ENCODE results near the gene GAS6. TPM values are rescaled to one million over a fixed set of nuclear protein-coding genes. Genes with fewer than 3 reads are reported as not detected.
"Not testable (repeated sequence)": the region's sequence is repeated elsewhere in the genome, so short reads cannot be mapped to it uniquely, and the experiment has no call there.

Gene GAS6
- total RNA-seq, 1 experiment from 2014 or later: 28.1 TPM

GRCh38 chr13:113831061-113831460, 32.8 kb downstream of the GAS6 start:
- Histone ChIP-seq H3K36me3 (ENCODE audit: control insufficient read depth, insufficient read depth, low read length) (no peaks in the 10 kb centered on the region), H3K4me3 (ENCODE audit: low read depth in 2 of 2, low read length in 2 of 2) (no peak overlapping the region), H3K27ac (ENCODE audit: low read length) (no peak overlapping the region), H3K9me3 (ENCODE audit: control insufficient read depth, insufficient read depth, low read depth, low read length) (no peaks in the 10 kb centered on the region), H3K4me1 (ENCODE audit: control insufficient read depth, insufficient read depth, low read length) (peaks cover 26% of the 10 kb centered on the region), H3K27me3 (ENCODE audit: control insufficient read depth, insufficient read depth, low read length) (no peaks in the 10 kb centered on the region)
- no TSS peak for BruUV-seq (replicated peaks)
- in situ Hi-C loops (cut with HindIII; ENCODE audit: low pct_unique_long_range_greater_than_20kb, low sequenced_read_pairs) (no loop called here), intact Hi-C loops (cut with micrococcal nuclease; ENCODE audit: unreplicated experiment) (no loop called here)
- ATAC-seq (no peak), DNase-seq (ENCODE audit: low read depth, low spot score) (no peak)
- CTCF ChIA-PET: no interaction called here
- TF ChIP-seq, protein P1, sequence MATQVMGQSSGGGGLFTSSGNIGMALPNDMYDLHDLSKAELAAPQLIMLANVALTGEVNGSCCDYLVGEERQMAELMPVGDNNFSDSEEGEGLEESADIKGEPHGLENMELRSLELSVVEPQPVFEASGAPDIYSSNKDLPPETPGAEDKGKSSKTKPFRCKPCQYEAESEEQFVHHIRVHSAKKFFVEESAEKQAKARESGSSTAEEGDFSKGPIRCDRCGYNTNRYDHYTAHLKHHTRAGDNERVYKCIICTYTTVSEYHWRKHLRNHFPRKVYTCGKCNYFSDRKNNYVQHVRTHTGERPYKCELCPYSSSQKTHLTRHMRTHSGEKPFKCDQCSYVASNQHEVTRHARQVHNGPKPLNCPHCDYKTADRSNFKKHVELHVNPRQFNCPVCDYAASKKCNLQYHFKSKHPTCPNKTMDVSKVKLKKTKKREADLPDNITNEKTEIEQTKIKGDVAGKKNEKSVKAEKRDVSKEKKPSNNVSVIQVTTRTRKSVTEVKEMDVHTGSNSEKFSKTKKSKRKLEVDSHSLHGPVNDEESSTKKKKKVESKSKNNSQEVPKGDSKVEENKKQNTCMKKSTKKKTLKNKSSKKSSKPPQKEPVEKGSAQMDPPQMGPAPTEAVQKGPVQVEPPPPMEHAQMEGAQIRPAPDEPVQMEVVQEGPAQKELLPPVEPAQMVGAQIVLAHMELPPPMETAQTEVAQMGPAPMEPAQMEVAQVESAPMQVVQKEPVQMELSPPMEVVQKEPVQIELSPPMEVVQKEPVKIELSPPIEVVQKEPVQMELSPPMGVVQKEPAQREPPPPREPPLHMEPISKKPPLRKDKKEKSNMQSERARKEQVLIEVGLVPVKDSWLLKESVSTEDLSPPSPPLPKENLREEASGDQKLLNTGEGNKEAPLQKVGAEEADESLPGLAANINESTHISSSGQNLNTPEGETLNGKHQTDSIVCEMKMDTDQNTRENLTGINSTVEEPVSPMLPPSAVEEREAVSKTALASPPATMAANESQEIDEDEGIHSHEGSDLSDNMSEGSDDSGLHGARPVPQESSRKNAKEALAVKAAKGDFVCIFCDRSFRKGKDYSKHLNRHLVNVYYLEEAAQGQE (IDR thresholded peaks at IDR 0.05; ENCODE audit: insufficient read depth in 1 of 2, low read depth in 2 of 2, low read length in 1 of 2): no peak
- TF ChIP-seq POLR2AphosphoS5 (IDR thresholded peaks at IDR 0.05; ENCODE audit: low read depth, low read length) (no peak), SIN3A (IDR thresholded peaks at IDR 0.05; ENCODE audit: borderline replicate concordance, insufficient read depth, low read depth, low read length) (no peak)
- POLR2A ChIA-PET: no interaction called here

- H3K36me3 ChIP-seq (ENCODE audit: control insufficient read depth, insufficient read depth, low read length); H3K27ac ChIP-seq (ENCODE audit: low read length); CTCF ChIA-PET; H3K27me3 ChIP-seq (ENCODE audit: control insufficient read depth, insufficient read depth, low read length); H3K9me3 ChIP-seq (ENCODE audit: control insufficient read depth, insufficient read depth, low read depth, low read length); ATAC-seq; intact Hi-C loops (cut with micrococcal nuclease; ENCODE audit: unreplicated experiment); H3K4me3 ChIP-seq (ENCODE audit: low read depth in 2 of 2, low read length in 2 of 2); DNase-seq (ENCODE audit: low read depth, low spot score); in situ Hi-C loops (cut with HindIII; ENCODE audit: low pct_unique_long_range_greater_than_20kb, low sequenced_read_pairs); POLR2A ChIA-PET; BruUV-seq (replicated peaks): not testable (repeated sequence)
- H3K4me1 ChIP-seq (ENCODE audit: control insufficient read depth, insufficient read depth, low read length): peaks cover 22% of the 10 kb centered on the region
These were observed 33.4 kb downstream of the GAS6 start for GRCh38 chr13:113830426-113830950.

DNA sequence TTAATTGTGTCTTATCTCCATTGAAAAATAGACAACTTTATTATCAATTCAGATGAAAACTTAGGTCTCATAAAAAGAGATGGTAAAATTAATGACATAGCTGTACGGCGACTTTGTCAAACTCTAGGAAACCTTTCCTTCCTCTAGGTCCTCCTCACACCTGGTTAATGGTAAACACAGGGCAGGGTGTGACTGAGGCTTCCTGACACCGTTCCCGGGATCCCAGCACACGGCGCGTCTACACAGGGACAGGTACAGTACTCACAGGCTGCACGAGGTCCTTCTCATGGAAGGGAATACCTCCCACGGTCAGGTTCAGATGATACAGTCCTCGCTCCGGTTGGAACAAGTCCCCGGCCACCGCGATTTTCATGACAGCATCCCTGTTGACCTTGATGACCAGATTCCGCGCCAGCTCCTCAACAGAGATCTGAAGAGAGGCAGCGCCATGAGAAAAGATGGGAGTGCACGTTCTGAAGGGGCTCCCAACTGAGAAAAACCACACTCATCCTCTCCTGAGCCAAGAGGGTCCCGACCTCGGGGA, 35.5 kb downstream of the GAS6 start:
- peaks cover 16% of the 10 kb centered on the region for H3K4me1 ChIP-seq (ENCODE audit: control insufficient read depth, insufficient read depth, low read length)
- no peaks in the 10 kb centered on the region for H3K36me3 ChIP-seq (ENCODE audit: control insufficient read depth, insufficient read depth, low read length)
- no peaks in the 10 kb centered on the region for H3K27me3 ChIP-seq (ENCODE audit: control insufficient read depth, insufficient read depth, low read length)
- H3K27ac ChIP-seq (ENCODE audit: low read length): no peak overlapping the region
- TF ChIP-seq SIN3A (IDR thresholded peaks at IDR 0.05; ENCODE audit: borderline replicate concordance, insufficient read depth, low read depth, low read length): no peak
- no peak for TF ChIP-seq POLR2AphosphoS5 (IDR thresholded peaks at IDR 0.05; ENCODE audit: low read depth, low read length)
- TF ChIP-seq, protein P2, sequence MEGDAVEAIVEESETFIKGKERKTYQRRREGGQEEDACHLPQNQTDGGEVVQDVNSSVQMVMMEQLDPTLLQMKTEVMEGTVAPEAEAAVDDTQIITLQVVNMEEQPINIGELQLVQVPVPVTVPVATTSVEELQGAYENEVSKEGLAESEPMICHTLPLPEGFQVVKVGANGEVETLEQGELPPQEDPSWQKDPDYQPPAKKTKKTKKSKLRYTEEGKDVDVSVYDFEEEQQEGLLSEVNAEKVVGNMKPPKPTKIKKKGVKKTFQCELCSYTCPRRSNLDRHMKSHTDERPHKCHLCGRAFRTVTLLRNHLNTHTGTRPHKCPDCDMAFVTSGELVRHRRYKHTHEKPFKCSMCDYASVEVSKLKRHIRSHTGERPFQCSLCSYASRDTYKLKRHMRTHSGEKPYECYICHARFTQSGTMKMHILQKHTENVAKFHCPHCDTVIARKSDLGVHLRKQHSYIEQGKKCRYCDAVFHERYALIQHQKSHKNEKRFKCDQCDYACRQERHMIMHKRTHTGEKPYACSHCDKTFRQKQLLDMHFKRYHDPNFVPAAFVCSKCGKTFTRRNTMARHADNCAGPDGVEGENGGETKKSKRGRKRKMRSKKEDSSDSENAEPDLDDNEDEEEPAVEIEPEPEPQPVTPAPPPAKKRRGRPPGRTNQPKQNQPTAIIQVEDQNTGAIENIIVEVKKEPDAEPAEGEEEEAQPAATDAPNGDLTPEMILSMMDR (IDR thresholded peaks at IDR 0.05): no peak
- TF ChIP-seq, protein P1 (IDR thresholded peaks at IDR 0.05; ENCODE audit: insufficient read depth in 1 of 2, low read depth in 2 of 2, low read length in 1 of 2): no peak
- TF ChIP-seq TCF7L2 (IDR thresholded peaks at IDR 0.05; ENCODE audit: low read depth, low read length): no peak
- ATAC-seq (no peak), DNase-seq (ENCODE audit: low read depth, low spot score) (no peak)
- in situ Hi-C loops (cut with HindIII; ENCODE audit: low pct_unique_long_range_greater_than_20kb, low sequenced_read_pairs) (no loop called here), intact Hi-C loops (cut with micrococcal nuclease; ENCODE audit: unreplicated experiment) (no loop called here)
- no TSS peak for BruUV-seq (replicated peaks)
- ChIA-PET POLR2A (no interaction called here), CTCF (no interaction called here)
- no peaks in the 10 kb centered on the region for H3K9me3 ChIP-seq (ENCODE audit: control insufficient read depth, insufficient read depth, low read depth, low read length)
- no peak overlapping the region for H3K4me3 ChIP-seq (ENCODE audit: low read depth in 2 of 2, low read length in 2 of 2)
